Adrenal gland (tissue), 12 donors: ENCODE data around the gene PSMB7. TPM values are rescaled to one million over a fixed set of nuclear protein-coding genes. Genes with fewer than 3 reads are reported as not detected.
A peak's percentile ranks its signal among the peaks of the same experiment; 100 is the strongest.

Source experiments
- DNase-seq, 7 donors: peaks; one replicate each; pipeline ENCODE4 v3.0.0-alpha.2; 2019 to 2020
- H3K27ac ChIP-seq, 5 donors: fragments of 200-600 bp; sonication (generic) in 4 of 5; 1 replicate in 3 of 5; 2 replicates in 2 of 5; pipeline versions ENCODE4 v1.5.1 to v1.8.0; 2016 to 2020; ENCODE audit warnings: mild to moderate bottlenecking in 1 of 5
- H3K27me3 ChIP-seq: fragments of 200-600 bp; 2 replicates; pipeline ENCODE4 v1.8.0; 2021
- H3K36me3 ChIP-seq, 2 donors: fragments of 200-600 bp; replicated peaks in 1 of 2; 1 replicate in 1 of 2; 2 replicates in 1 of 2; pipeline versions ENCODE4 v1.5.1 to v1.8.0; 2018 to 2022
- H3K4me1 ChIP-seq, 2 donors: fragments of 200-600 bp; replicated peaks in 1 of 2; 1 replicate in 1 of 2; 2 replicates in 1 of 2; pipeline versions ENCODE4 v1.5.1 to v1.8.0; 2018 to 2021
- H3K4me3 ChIP-seq, 4 donors: fragments of 200-600 bp; sonication (generic) in 3 of 4; one replicate each; pipeline ENCODE4 v1.5.1; 2016 to 2018
- H3K9me3 ChIP-seq, 3 donors: fragments of 200-600 bp; sonication (generic) in 1 of 3; replicated peaks in 1 of 3; 1 replicate in 2 of 3; 2 replicates in 1 of 3; pipeline versions ENCODE4 v1.5.1 to v1.8.0; 2016 to 2021
- POLR2A ChIP-seq, 2 donors: fragments of 450-650 bp; IDR thresholded peaks; one replicate each; pipeline ENCODE4 v1.6.1; 2017; ENCODE audit warnings: antibody characterized with exemption in 2 of 2, mild to moderate bottlenecking in 2 of 2, moderate library complexity in 1 of 2
- WGBS, 4 donors: extraction: QIAGEN DNeasy Blood & Tissue Kit in 2 of 4; methylation state at CpG; one replicate each; pipeline versions ENCODE4 v1.1.5 to v1.1.7; 2013 to 2017; 5-methylcytosine and 5-hydroxymethylcytosine counted together
- intact Hi-C, 2 donors: fragments of 100-400 bp; cut with DNase I; formaldehyde crosslinking; loops; one replicate each; pipeline versions ENCODE4 v1.14.1 to v1.15.0; 2022 to 2023
- polyA plus RNA-seq, 3 donors: library from polyadenylated mRNA; stranded (reverse); fragments of 200-250 nt in 2 of 3; fragments of 350-450 nt in 1 of 3; fragmentation: Illumina TruSeq in 1 of 3; extraction: RNeasy Lipid Tissue Mini Kit (QIAGEN cat#74804) in 1 of 3; gene quantifications; one replicate each; pipeline ENCODE4 v1.2.3, GENCODE V29; 2013 to 2014
- total RNA-seq, 9 donors: library from RNA; depleted of rRNA in 4 of 9; stranded (reverse); fragments of >200 nt in 4 of 9; fragments of 120-200 nt in 1 of 9; fragmentation: NEBNext Ultra II Directional in 1 of 9; extraction: Animal tissue kit (Norgen Biotek cat#: 25700) in 1 of 9; gene quantifications; one replicate each; pipeline versions ENCODE4 v1.1.0 to v1.2.4, GENCODE V29; 2013 to 2023
- TF ChIP-seq, protein P1 (sequence below), 6 experiments: fragments of 450-650 bp in 4 of 6; fragments of 200-600 bp in 2 of 6; sonication (generic) in 1 of 6; IDR thresholded peaks; 1 replicate in 5 of 6; 2 replicates in 1 of 6; pipeline versions ENCODE4 v1.5.1 to v1.8.0; 2016 to 2021; ENCODE audit warnings: antibody characterized with exemption in 6 of 6, mild to moderate bottlenecking in 2 of 6, moderate library complexity in 1 of 6
- donor health status: healthy with polysubstance abuse.
- donor health status: Bipolar disorder and iron deficiency.
- donor health status: DM: yes; HTN: yes; CAD: no.
- donor health status: DM: no; HTN: no; CAD: no.
- donor health status: DM: no; HTN: no; CAD: no.
- donor health status: DM: yes; HTN: yes; CAD: no.

PSMB7 gene
- total and polyA plus RNA-seq, 12 donors = 107 to 427 (median 178) TPM

DNA sequence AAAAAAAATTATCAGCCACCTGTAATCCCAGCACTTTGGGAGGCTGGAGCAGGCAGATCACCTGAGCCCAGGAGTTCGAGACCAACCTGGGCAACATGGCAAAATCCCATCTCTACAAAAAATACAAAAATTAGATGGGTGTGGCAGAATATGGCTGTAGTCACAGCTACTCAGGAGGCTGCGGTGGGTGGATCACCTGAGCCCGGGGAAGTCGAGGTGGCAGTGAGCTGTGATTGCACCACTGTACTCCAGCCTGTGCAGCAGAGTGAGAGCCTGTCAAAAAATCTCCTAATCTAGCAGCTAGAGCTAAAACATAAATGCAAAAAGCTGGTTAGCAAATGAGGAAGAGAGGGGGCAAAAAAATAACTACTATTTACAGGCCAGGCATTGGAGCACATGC is 12.0 kb downstream of the PSMB7 start:
- WGBS, 4 donors = 90 to 99% (median 97%) methylated on average over 4 of the region's 4 CpGs
- Histone ChIP-seq H3K27me3 (no peaks in the 10 kb centered on the region), H3K27ac (no peak overlapping the region), H3K9me3 (no peaks in the 10 kb centered on the region), H3K36me3 (peaks cover 0 to 51% of the 10 kb centered on the region in 2 donors), H3K4me3 (no peak overlapping the region), H3K4me1 (peaks cover 0 to 26% of the 10 kb centered on the region in 2 donors)
- intact Hi-C loops = no loop called here
- DNase-seq = no peak
- TF ChIP-seq, protein P1, sequence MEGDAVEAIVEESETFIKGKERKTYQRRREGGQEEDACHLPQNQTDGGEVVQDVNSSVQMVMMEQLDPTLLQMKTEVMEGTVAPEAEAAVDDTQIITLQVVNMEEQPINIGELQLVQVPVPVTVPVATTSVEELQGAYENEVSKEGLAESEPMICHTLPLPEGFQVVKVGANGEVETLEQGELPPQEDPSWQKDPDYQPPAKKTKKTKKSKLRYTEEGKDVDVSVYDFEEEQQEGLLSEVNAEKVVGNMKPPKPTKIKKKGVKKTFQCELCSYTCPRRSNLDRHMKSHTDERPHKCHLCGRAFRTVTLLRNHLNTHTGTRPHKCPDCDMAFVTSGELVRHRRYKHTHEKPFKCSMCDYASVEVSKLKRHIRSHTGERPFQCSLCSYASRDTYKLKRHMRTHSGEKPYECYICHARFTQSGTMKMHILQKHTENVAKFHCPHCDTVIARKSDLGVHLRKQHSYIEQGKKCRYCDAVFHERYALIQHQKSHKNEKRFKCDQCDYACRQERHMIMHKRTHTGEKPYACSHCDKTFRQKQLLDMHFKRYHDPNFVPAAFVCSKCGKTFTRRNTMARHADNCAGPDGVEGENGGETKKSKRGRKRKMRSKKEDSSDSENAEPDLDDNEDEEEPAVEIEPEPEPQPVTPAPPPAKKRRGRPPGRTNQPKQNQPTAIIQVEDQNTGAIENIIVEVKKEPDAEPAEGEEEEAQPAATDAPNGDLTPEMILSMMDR (IDR thresholded peaks at IDR 0.05) = no peak
- no peak for TF ChIP-seq POLR2A (IDR thresholded peaks at IDR 0.05)

DNA sequence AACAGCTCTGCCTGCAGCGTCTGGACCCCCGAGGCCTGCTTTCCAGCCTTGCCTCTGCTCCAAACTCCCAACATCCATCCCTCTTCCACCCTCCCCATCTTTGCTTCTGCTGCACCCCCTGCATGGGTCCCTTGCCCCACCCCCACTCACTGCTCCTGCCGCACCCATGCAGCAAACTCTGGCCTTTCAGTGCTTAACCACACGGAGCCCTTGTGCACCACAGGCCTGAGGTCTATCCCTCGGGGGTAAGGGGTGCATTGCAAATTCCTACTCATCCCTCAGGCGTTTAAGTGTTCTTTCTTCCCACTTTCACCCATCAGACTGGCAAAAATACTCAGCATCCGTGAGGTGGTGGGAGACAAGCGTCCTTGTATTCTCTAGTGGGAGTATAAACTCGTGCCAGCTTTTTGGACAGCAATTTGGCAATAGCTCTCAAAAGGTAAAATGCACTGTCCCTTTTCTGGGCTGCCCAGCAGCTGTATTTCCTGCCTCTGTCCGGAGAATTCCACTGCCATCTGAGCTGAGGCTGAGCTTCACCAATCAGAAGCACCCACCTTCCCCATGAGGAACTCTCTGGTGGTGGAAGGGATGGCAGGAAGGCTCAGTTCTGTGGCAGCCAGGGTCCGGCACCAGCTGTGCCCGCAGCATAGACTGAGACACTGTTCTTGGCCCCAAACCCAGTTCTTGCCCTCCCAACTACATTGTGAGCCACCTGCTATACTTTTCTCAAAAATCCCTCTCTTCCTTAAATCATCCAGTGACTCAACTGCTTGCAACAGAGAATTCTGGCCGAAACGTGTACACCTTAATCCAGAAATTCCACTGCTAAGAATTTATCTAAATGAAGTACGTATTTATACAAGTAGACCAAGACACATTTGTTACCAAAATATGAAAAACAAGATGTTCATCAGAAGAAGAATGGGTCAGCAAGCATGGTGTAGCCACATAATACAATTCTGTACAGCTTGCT is 15.0 kb downstream of the PSMB7 start:
- H3K9me3 ChIP-seq = no peaks in the 10 kb centered on the region
- no peak overlapping the region for H3K4me3 ChIP-seq
- intact Hi-C loops = no loop called here
- peaks cover 0 to 13% of the 10 kb centered on the region in 2 donors for H3K4me1 ChIP-seq
- 54 to 64% (median 58%) methylated on average over 14 to 15 of the region's 15 CpGs for WGBS, 4 donors
- no peak for DNase-seq
- no peaks in the 10 kb centered on the region for H3K27me3 ChIP-seq
- H3K36me3 ChIP-seq = peaks cover 0 to 42% of the 10 kb centered on the region in 2 donors
- peak overlapping the region in 1 of 5 donors; percentile 29 for H3K27ac ChIP-seq
- TF ChIP-seq, protein P1 (IDR thresholded peaks at IDR 0.05) = no peak
- no peak for TF ChIP-seq POLR2A (IDR thresholded peaks at IDR 0.05)

DNA sequence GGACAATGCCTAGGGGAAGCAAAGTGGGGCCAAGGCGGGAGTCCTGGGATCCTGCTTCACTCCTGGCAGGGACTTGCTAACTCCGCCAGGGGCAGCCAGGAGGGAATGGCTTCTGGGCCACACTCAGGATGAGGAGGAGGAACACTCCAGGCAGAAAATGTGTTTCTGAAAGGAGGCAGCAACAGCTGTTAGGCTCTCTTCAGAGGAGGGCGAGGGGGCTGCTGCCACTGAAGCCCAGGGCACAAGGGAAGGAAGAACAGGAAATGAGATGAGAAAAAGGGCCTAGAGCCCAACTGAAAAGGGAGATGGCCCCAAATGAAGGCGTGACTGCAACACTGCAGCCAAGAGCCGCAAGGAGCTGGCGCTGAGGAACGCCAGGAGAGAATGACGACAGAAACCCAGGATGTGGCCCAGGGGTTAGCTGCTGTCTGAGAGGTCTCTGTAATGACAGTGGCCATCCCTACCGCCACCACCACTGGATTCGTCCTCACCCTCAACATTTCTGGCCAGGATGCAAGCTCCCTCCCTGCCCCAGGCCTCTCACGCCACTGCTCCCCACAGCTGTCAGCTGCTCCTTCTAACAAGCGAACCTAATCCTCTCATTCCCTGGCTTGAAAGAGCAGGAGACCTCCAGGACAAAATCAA is 15.8 kb downstream of the PSMB7 start:
- DNase-seq = no peak
- H3K27me3 ChIP-seq = no peaks in the 10 kb centered on the region
- no peaks in the 10 kb centered on the region for H3K9me3 ChIP-seq
- intact Hi-C loops = no loop called here
- H3K4me3 ChIP-seq = no peak overlapping the region
- TF ChIP-seq, protein P1 (IDR thresholded peaks at IDR 0.05) = no peak
- TF ChIP-seq POLR2A (IDR thresholded peaks at IDR 0.05) = no peak
- peaks cover 0 to 34% of the 10 kb centered on the region in 2 donors for H3K36me3 ChIP-seq
- H3K27ac ChIP-seq = peak overlapping the region in 1 of 5 donors; percentile 29
- WGBS, 4 donors = 69 to 81% (median 73%) methylated on average over 12 of the region's 12 CpGs
- H3K4me1 ChIP-seq = peaks cover 0 to 17% of the 10 kb centered on the region in 2 donors

DNA sequence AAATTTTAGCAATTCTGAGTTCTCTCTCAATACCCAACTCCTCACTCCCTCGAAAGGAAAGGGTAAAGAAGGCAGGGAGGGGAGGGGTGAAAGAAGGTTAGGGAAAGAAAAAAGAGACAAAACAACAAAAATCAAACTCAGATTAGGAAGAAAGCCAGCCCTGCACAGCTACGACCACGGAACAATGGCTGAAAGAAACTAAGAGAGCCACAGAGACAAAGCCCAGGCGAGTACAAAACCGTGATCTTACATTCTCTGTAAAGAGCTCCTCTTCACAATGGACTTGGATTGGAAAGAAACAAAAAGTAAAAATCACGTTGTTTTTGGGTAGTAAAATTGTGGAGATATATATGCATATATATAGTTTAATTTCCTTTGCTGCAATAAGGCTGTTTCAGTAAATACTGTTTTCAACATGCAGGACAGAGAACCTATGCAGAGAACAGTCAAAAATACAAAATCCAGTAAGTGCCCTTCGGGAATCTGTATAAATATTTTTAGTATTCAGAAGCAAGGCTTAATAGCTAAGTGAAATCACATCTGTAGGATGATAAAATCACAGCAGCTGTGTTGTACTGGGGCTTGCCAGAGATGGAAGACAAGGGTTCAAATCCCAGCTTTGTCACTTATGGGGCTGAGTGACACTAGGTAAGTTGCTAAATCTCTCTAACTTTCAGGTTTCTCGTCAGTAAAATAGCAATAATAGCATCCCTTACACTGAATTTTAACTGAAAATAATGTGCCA is 16.9 kb downstream of the PSMB7 start:
- Histone ChIP-seq H3K4me3 (no peak overlapping the region), H3K9me3 (no peaks in the 10 kb centered on the region), H3K27me3 (no peaks in the 10 kb centered on the region), H3K27ac (no peak overlapping the region), H3K36me3 (peaks cover 0 to 23% of the 10 kb centered on the region in 2 donors), H3K4me1 (peaks cover 0 to 24% of the 10 kb centered on the region in 2 donors)
- no peak for DNase-seq
- WGBS, 4 donors = 82 to 86% (median 84%) methylated on average over 8 of the region's 8 CpGs
- intact Hi-C loops = no loop called here
- TF ChIP-seq, protein P1 (IDR thresholded peaks at IDR 0.05) = no peak
- TF ChIP-seq POLR2A (IDR thresholded peaks at IDR 0.05) = no peak
